Activated CD4-positive, alpha-beta T cell treated with anti-CD3 and anti-CD28 coated beads, Interleukin-2, Interleukin-6, amounts not matched to agents 100 ng/mL and 50 ng/mL, durations not matched to agents 16 hours and 8 hours (primary cell): Measurements from ENCODE around the gene DPY19L3.
"Not testable (repeated sequence)": the region's sequence is repeated elsewhere in the genome, so short reads cannot be mapped to it uniquely, and the experiment has no call there.

Experiments
- DNase-seq: peaks from one replicate; pipeline ENCODE4 v3.0.0-alpha.2; 2020

The DPY19L3 gene

GRCh38 chr19:32447534-32447933, 42.0 kb downstream of the DPY19L3 start:
- not testable (repeated sequence) for DNase-seq

- no peak for DNase-seq
Measured at GRCh38 chr19:32448026-32448425, 42.5 kb downstream of the DPY19L3 start.

GRCh38 chr19:32450217-32450616, 44.6 kb downstream of the DPY19L3 start:
- DNase-seq = peak; percentile 42

- no peak for DNase-seq
Measured at GRCh38 chr19:32453736-32454135, 48.2 kb downstream of the DPY19L3 start.

- no peak for DNase-seq
Measured at GRCh38 chr19:32456406-32456805, 50.8 kb downstream of the DPY19L3 start.

- no peak for DNase-seq
Measured at GRCh38 chr19:32457571-32458158, 52.1 kb downstream of the DPY19L3 start.

- DNase-seq = peak; percentile 44
Measured at GRCh38 chr19:32458500-32459123, 53.0 kb downstream of the DPY19L3 start.

- no peak for DNase-seq
Measured at GRCh38 chr19:32459204-32459865, 53.8 kb downstream of the DPY19L3 start.

- no peak for DNase-seq
Measured at GRCh38 chr19:32460476-32460875, 54.9 kb downstream of the DPY19L3 start.

GRCh38 chr19:32464279-32464678, 58.7 kb downstream of the DPY19L3 start:
- DNase-seq = no peak

- peak; percentile 44 for DNase-seq
Measured at GRCh38 chr19:32465176-32465575, 59.6 kb downstream of the DPY19L3 start.

GRCh38 chr19:32469795-32470194, 64.2 kb downstream of the DPY19L3 start:
- no peak for DNase-seq

- DNase-seq = no peak
Measured at GRCh38 chr19:32471095-32471494, 65.5 kb downstream of the DPY19L3 start.

GRCh38 chr19:32471811-32472210, 66.2 kb downstream of the DPY19L3 start:
- DNase-seq = no peak

- DNase-seq = no peak
Measured at GRCh38 chr19:32475141-32476031, 69.8 kb downstream of the DPY19L3 start.

GRCh38 chr19:32476032-32476350, 70.4 kb downstream of the DPY19L3 start:
- no peak for DNase-seq

- DNase-seq = no peak
Measured at GRCh38 chr19:32480321-32480720, 74.8 kb downstream of the DPY19L3 start.

GRCh38 chr19:32483574-32483973, 78.0 kb downstream of the DPY19L3 start:
- no peak for DNase-seq

- DNase-seq = no peak
Measured at GRCh38 chr19:32489971-32490370, 84.4 kb downstream of the DPY19L3 start.

- DNase-seq = no peak
Measured at GRCh38 chr19:32497391-32497790, 91.8 kb downstream of the DPY19L3 start.

GRCh38 chr19:32498648-32499200, 93.2 kb downstream of the DPY19L3 start:
- DNase-seq = no peak

- DNase-seq = not testable (repeated sequence)
Measured at GRCh38 chr19:32512498-32512897, 106.9 kb downstream of the DPY19L3 start.

- no peak for DNase-seq
Measured at GRCh38 chr19:32519023-32519422, 113.5 kb downstream of the DPY19L3 start.
